Right cardiac atrium (tissue), 5 donors: ENCODE data around the gene MEF2C. TPM values are rescaled to one million over a fixed set of nuclear protein-coding genes. Genes with fewer than 3 reads are reported as not detected.

Experiments
- ATAC-seq, 2 donors: fragments of 200-7000 bp; cut with Tn5 transposase; one replicate each; pipeline versions ENCODE4 v1.8.0 to v1.9.1; 2020; ENCODE audit warnings: moderate library complexity in 2 of 2, mild to moderate bottlenecking in 1 of 2
- DNase-seq, 3 donors: peaks; one replicate each; pipeline ENCODE4 v3.0.0-alpha.2; 2020
- H3K27ac ChIP-seq: one replicate; pipeline ENCODE4 v1.5.1; 2013; ENCODE audit warnings: mild to moderate bottlenecking, low read length, control low read depth, moderate library complexity
- H3K27me3 ChIP-seq: one replicate; pipeline ENCODE4 v1.6.1; 2013; ENCODE audit not compliant: control insufficient read depth, insufficient read depth
- H3K4me1 ChIP-seq: one replicate; pipeline ENCODE4 v1.6.1; 2013; ENCODE audit warnings: low read length; ENCODE audit not compliant: control insufficient read depth, insufficient read depth
- H3K4me3 ChIP-seq: one replicate; pipeline ENCODE4 v1.5.1; 2013; ENCODE audit warnings: low read length, control low read depth
- H3K9me3 ChIP-seq: one replicate; pipeline ENCODE4 v1.6.1; 2013; ENCODE audit warnings: low read length; ENCODE audit not compliant: control insufficient read depth
- WGBS: extraction: QIAGEN DNeasy Blood & Tissue Kit; methylation state at CpG from one replicate; pipeline ENCODE4 v1.1.7; 2013; 5-methylcytosine and 5-hydroxymethylcytosine counted together
- intact Hi-C, 4 donors: fragments of 100-400 bp; cut with DNase I; formaldehyde crosslinking; loops; one replicate each; pipeline versions ENCODE4 v1.11.0 to v1.14.0; 2022 to 2023
- polyA plus RNA-seq: library from polyadenylated mRNA; stranded (reverse); fragments of 200-250 nt; gene quantifications from one replicate; pipeline ENCODE4 v1.2.3, GENCODE V29; 2013
- total RNA-seq, 4 donors: library from RNA; stranded (reverse); fragmentation: NEBNext Ultra II Directional; extraction: Animal tissue kit (Norgen Biotek cat#: 25700); gene quantifications; one replicate each; pipeline ENCODE4 v1.2.1, GENCODE V29; 2021
- donor health status: healthy with polysubstance abuse.
- donor health status: DM: no; HTN: yes; CAD: no.
- donor health status: DM: no; HTN: no; CAD: no.
- donor health status: DM: no; HTN: yes; CAD: no; lungs with severe emphysema.
- donor health status: DM: yes; HTN: yes; CAD: no.

The MEF2C gene
- total and polyA plus RNA-seq, 5 donors, result 14.5 to 78.4 (median 64.5) TPM

DNA sequence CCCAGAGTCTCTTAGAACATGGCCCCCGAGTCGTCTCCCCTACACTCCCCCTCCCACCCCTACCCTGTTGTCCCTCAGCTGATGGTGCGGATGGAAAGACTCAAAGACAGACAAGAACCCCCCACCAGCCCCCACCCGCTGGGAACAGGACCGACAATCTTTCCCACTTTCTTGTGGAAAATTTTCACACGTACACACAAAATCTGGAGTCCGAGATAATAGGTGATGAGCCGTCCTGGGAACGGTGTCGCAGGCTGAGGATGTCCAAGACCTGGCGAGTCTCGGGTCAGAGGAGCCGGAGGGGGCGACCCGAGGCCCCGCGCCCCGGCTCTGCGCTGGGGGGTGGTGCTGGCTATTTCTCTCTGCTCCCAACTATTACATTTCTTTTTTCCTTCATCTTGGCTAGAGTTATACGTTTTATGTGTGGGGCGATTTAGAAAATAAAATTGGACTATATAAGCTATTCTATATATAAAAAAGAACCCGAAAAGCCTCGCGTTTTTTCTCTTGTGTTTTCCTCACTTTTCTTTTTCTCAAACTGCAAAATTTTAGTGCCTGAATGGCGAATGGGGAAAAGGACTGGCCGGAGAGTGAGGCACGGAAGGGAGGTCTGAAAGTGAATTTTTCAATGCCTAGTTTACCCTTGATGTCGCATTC lies 188.8 kb downstream of the MEF2C start:
- Histone ChIP-seq H3K4me1 (no peaks in the 10 kb centered on the region), H3K27ac (no peak overlapping the region), H3K9me3 (no peaks in the 10 kb centered on the region), H3K4me3 (no peak overlapping the region), H3K27me3 (no peaks in the 10 kb centered on the region)
- ATAC-seq (no peak), DNase-seq (no peak)
- intact Hi-C loops, result loop anchor here in 1 of 4 donors (5.0 kb wide), 1 partner anchor 912 kb away; no protein-coding TSS in a partner anchor
- WGBS, result 13% methylated on average over 28 of the region's 28 CpGs

DNA sequence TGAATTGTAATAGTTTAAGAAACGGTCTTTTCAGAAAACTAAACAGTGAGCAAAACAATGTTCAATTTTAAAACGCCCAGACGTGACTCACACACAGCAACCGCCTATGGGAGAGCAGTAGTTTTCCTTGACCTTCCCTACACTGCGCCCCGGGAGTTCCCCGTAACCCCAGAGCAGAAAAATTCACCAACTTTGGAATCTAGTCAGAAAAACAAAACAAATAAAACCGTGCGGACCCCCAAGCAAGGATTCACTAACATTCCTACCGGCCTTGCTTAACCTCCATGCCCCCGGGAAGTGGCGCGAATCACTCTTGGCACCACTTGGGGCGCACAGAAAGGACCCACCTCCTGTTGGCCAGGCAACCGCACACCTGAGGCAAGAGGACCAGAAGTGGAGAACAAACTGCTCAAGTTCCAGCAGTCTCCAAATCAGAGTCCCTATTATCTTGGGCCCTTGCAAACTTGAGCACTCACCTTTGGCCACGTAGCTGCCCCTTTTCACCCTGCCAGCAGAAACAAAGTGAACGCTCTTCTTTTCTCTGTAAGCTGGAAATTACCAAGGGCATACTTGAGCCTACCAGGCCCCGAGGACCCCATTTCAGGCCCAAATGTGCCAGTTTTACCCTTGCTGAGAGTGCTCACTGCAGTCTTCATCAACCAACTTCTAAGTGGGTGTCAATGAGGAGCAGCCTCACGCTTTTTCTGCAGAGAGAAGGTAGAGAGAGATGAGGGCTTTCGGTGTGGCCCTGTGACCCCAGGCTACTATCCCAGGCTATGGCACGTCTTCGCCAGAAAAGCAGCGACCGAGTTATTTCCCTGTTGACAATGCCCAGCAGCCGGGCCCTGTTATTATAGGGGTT lies 189.7 kb downstream of the MEF2C start:
- Histone ChIP-seq H3K4me1 (no peaks in the 10 kb centered on the region), H3K27me3 (no peaks in the 10 kb centered on the region)
- ATAC-seq, result no peak

DNA sequence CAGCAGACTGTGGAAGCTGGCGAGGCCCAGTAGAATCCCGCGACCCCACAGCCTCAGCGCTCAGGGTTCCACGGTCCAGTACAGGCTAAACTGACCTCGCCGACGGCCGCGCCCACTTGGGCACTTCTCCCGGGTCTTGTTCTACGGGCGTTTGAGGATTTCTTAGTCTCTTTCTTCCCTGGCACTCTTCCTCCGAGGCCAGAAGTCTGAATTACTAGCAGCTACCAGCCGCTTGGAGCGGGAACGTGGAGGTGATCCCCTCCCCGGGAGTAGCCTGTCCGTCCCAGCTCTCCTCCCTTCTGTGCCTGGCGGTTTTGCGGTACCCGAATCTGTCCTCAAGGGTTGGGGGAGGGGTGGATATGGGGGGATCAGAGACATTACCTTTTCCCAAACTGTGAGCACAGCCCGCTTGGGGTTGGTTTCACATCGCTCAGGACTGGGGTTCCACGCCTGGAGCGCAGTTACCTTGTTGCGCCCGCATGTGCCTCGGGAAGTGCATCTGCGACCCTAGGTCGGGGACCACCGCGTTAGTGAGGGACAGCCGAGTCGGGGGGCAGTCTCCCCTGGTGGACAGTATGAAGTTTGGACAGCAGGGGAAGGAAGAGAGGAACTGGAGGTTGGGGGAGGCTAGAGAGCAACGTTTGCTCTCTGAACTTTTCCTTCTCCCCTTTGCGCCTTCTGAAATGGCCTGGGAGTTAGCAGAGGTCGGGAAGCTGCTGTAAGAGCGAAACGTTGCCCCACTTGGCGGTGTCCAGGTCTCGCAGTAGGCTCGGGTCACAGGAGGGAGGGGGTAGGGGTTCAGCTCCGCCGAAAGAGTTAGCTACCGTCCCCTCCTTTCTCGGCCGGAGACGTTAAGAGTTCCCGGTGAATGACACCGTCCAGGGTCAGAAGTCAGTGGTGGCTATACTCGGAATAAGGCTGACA lies 190.8 kb downstream of the MEF2C start:
- H3K4me3 ChIP-seq, result no peak overlapping the region
- ATAC-seq, result no peak

More for the DNA sequence above, 189.7 kb downstream of the MEF2C start:
- no peak for DNase-seq
- WGBS, result 30% methylated on average over 25 of the region's 25 CpGs
- Histone ChIP-seq H3K27ac (no peak overlapping the region), H3K4me3 (no peak overlapping the region), H3K9me3 (no peaks in the 10 kb centered on the region)
- intact Hi-C loops, result loop anchor here in 1 of 4 donors (5.0 kb wide), 1 partner anchor 911 kb away; no protein-coding TSS in a partner anchor

DNA sequence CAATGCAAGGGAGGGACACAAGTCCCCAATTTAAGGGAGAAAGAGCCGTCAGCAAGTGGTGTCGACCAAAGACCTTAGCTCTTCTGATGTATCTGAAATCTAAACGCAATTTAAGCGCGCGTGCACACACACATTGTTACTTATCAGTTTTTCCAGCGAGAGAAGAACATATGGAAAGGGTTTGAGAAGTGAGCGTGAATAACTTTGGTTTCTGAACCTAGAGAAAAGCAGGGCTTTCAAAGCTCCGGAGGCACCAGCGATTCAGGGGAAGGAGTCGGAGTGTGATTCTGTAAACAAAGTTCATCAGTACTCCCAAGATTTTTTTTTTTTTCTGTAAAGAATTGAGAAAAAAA lies 191.8 kb downstream of the MEF2C start:
- Histone ChIP-seq H3K27me3 (no peaks in the 10 kb centered on the region), H3K9me3 (no peaks in the 10 kb centered on the region), H3K27ac (no peak overlapping the region), H3K4me1 (no peaks in the 10 kb centered on the region), H3K4me3 (no peak overlapping the region)
- ATAC-seq, result no peak
- intact Hi-C loops, result loop anchor here in 1 of 4 donors (5.0 kb wide), 1 partner anchor 909 kb away; no protein-coding TSS in a partner anchor
- no peak for DNase-seq
- 5% methylated on average over 11 of the region's 11 CpGs for WGBS

More for the DNA sequence above, 190.8 kb downstream of the MEF2C start:
- intact Hi-C loops, result loop anchor here in 1 of 4 donors (5.0 kb wide), 1 partner anchor 910 kb away; no protein-coding TSS in a partner anchor
- 7% methylated on average over 52 of the region's 52 CpGs for WGBS
- no peak for DNase-seq
- H3K9me3 ChIP-seq, result no peaks in the 10 kb centered on the region
- no peaks in the 10 kb centered on the region for H3K27me3 ChIP-seq
- no peaks in the 10 kb centered on the region for H3K4me1 ChIP-seq
- no peak overlapping the region for H3K27ac ChIP-seq

DNA sequence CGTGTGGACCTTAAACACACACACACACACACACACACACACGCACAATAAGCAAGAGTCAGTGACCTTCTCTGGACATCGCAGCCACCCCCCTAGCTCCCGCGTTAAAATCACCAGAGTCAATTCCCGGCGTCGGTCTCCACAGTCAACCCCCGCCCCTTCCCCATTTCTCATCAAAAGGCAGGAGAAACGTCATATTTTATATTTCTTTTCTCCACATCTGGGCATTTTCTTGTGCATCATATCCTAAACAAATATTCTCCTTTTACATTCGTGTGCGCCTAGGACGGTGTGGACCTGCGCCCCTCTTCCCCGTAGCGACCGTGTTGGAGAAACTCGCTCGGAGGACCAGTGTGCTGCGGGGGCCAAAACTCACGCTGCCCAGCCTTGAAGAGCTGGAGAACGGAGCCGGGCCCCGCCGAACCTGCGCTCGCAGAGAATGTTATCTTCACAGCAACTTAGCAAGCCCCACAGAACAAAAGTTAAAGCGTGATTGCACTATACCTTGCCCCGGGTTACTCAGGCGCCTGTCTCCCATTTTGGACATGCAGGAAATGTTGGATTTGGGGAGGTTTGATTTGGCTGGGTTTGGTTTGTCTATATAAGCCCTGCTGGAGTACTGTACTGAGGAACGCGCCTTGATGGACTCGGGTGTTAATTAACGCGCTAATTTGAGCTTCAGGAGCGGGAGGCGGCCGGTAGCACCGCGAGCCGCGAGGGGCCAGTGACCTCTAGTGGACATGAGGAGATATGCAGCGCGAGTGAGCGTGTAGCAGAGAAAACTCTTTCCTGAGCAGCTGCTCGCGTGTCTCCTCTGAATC lies 192.4 kb downstream of the MEF2C start:
- Histone ChIP-seq H3K27ac (no peak overlapping the region), H3K9me3 (no peaks in the 10 kb centered on the region), H3K4me3 (peak overlapping the region; percentile 42), H3K4me1 (no peaks in the 10 kb centered on the region), H3K27me3 (no peaks in the 10 kb centered on the region)
- intact Hi-C loops, result loop anchor here in 1 of 4 donors (5.0 kb wide), 1 partner anchor 908 kb away; no protein-coding TSS in a partner anchor
- WGBS, result 3% methylated on average over 47 of the region's 47 CpGs
- DNase-seq, result peak; percentile 63 to 82 (median 82)
- ATAC-seq, result peak; percentile 85 to 88

DNA sequence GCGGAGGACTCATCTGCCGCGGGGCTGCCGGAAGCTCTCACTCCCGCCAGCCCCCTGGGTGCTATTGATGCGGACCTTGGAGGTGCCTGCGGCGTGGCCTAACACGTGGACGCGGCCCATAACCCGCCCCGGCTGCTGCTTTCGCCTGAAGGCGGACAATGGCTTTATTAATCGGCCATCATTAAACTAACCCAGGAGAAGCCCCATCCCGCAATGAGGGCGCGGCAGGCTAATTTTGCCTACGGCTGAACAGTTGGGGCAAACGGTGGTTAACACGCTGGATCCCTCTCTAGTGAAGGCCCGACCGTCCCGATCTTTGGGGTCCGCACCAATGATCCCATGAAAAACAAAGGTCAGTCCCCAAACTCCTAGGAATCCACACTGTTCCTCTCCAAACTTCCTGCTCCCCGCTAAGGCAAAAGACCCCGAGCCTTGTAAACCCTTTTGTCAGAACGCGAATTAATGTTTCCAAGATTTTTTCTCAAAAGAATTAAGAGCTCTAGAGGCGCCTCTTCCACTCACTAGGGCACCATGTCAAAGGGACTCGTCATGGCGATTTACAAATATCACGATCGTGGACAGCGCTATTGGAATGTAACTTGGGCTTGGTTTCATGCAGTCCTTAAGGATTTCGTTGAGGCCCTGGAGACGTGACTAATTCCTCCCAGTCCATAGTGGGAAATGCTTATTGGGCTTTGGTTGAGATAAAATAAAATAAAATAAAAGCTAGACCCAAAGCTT lies 193.1 kb downstream of the MEF2C start:
- intact Hi-C loops, result loop anchor here in 2 of 4 donors (5.0 kb wide), 1 partner anchor 908 kb away; no protein-coding TSS in a partner anchor
- no peaks in the 10 kb centered on the region for H3K4me1 ChIP-seq
- WGBS, result 5% methylated on average over 38 of the region's 38 CpGs
- no peaks in the 10 kb centered on the region for H3K27me3 ChIP-seq
- DNase-seq, result no peak
- no peaks in the 10 kb centered on the region for H3K9me3 ChIP-seq
- no peak for ATAC-seq
- no peak overlapping the region for H3K4me3 ChIP-seq
- no peak overlapping the region for H3K27ac ChIP-seq

DNA sequence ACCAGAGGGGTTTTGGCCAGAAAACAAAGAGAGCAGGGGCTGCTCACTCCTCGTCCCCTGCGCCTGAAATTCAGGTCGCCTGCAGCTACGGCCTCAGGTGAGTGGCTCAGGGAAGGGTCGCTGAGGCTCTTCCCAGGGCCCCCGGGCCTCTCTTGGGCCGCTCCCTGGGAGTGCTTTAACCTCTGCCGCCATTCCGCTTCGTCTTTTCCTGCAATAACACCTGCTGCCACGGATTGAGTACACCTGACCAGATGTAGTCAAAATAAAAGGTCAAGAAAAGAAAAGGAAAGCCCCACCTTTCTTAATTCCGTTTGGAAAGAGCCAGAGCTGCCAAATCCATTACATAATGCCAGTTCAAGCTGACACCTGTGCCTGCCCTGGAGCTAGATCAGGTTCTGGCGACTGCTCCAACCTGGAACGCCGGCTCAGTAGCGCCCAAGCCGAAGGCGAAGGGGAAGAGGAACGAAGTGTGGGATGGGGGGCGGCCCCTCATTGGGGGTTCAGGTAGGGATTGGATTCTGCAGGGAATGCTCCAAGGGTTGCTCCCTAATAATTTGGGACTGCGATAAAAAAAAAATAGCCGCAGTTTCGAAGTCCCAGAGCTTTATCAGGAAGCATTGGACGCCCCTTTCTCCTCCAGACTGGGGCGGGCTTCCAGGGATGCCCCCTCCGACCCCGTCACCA lies 193.9 kb downstream of the MEF2C start:
- H3K9me3 ChIP-seq, result no peaks in the 10 kb centered on the region
- no peak overlapping the region for H3K27ac ChIP-seq
- WGBS, result 8% methylated on average over 27 of the region's 27 CpGs
- H3K27me3 ChIP-seq, result no peaks in the 10 kb centered on the region
- intact Hi-C loops, result loop anchor here in 1 of 4 donors (5.0 kb wide), 1 partner anchor 907 kb away; no protein-coding TSS in a partner anchor
- DNase-seq, result no peak
- ATAC-seq, result no peak
- H3K4me1 ChIP-seq, result no peaks in the 10 kb centered on the region
- no peak overlapping the region for H3K4me3 ChIP-seq

DNA sequence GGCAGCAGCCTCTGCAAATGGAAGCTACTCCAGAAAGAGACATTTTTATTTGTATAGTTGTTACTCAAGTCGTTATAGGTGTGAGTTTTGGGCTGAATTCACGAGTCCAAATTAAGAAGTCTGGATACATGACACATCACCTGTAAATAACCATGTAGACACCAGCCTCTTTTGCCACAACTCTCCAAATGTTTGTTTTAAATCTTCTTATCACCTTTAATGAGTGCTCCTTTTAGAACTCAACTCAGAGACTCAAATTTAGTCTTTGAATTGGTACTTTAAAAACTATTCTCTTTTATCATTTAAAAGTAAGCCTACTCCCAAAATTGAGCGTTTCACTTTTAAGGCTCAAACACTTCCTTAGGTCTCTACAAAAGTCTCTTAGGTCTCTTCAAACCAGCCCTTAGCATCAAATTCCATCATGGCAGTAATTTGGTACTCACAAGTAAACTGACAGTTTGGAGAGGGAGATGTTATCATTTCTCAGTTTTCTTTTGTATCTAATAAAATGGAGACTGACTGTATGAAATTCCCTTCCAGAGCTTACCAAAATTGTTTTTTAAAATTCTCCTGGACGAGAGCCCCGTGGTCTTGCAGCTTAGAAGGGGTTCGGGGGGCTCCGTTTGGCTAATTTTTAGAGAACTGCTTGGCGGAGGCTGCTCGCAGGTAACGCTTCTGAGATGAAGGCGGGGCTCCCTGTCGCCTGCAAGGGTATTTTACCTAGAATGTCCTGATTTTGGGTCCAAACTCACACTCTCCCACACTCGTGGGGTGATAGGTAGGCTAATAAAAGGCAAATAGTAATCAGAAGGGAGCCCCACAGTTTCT lies 194.6 kb downstream of the MEF2C start:
- H3K9me3 ChIP-seq, result no peaks in the 10 kb centered on the region
- 13% methylated on average over 13 of the region's 13 CpGs for WGBS
- no peaks in the 10 kb centered on the region for H3K4me1 ChIP-seq
- H3K27ac ChIP-seq, result no peak overlapping the region
- no peak for ATAC-seq
- DNase-seq, result no peak
- intact Hi-C loops, result loop anchor here in 1 of 4 donors (5.0 kb wide), 1 partner anchor 906 kb away; no protein-coding TSS in a partner anchor
- H3K4me3 ChIP-seq, result no peak overlapping the region
- H3K27me3 ChIP-seq, result no peaks in the 10 kb centered on the region
